Activated B cell treated with CpG ODN at 0.5 μM for 24 hours (primary cell): ENCODE measurements around the gene CYTH1. TPM values are rescaled to one million over a fixed set of nuclear protein-coding genes. Genes with fewer than 3 reads are reported as not detected.
A peak's percentile ranks its signal among the peaks of the same experiment; 100 is the strongest.

Source experiments
- ATAC-seq: fragments of 200-7000 bp; cut with Tn5 transposase; one replicate; pipeline ENCODE4 v1.10.0; 2021; ENCODE audit warnings: low read depth, mild to moderate bottlenecking, moderate library complexity
- CTCF ChIA-PET: fragments of 350-600 bp; sonication (Branson Sonifier 250); formaldehyde crosslinking; loops from one replicate; lab custom pipeline; 2021; ENCODE audit warnings: antibody characterized with exemption; lab: Charles Lee
- POLR2A ChIA-PET: fragments of 350-600 bp; sonication (Branson Sonifier 250); formaldehyde crosslinking; loops from one replicate; lab custom pipeline; 2021; ENCODE audit warnings: antibody characterized with exemption; lab: Charles Lee
- DNase-seq: peaks from one replicate; pipeline ENCODE4 v3.0.0; 2022
- H3K27ac Mint-ChIP-seq: one replicate; pipeline ENCODE4 v1.8.0; 2020; ENCODE audit warnings: mixed read lengths
- H3K27me3 Mint-ChIP-seq: one replicate; pipeline ENCODE4 v1.8.0; 2021; ENCODE audit warnings: mixed read lengths
- H3K36me3 Mint-ChIP-seq: one replicate; pipeline ENCODE4 v1.8.0; 2021; ENCODE audit warnings: low read depth, mixed read lengths
- H3K4me1 Mint-ChIP-seq: one replicate; pipeline ENCODE4 v1.8.0; 2021; ENCODE audit warnings: mixed read lengths
- H3K4me3 Mint-ChIP-seq: one replicate; pipeline ENCODE4 v1.8.0; 2020; ENCODE audit warnings: mild to moderate bottlenecking, mixed read lengths
- H3K9me3 Mint-ChIP-seq: one replicate; pipeline ENCODE4 v1.8.0; 2020; ENCODE audit warnings: mixed read lengths
- CTCF ChIP-seq: fragments of 200-600 bp; IDR thresholded peaks from one replicate; pipeline ENCODE4 v1.8.0; 2022; ENCODE audit warnings: antibody characterized with exemption, mild to moderate bottlenecking
- intact Hi-C: fragments of 100-400 bp; cut with micrococcal nuclease; formaldehyde crosslinking; loops from one replicate; pipeline ENCODE4 v1.15.1; 2024
- total RNA-seq: library from RNA; stranded (reverse); gene quantifications from 2 replicates; pipeline ENCODE4 v1.2.3, GENCODE V29; 2022

CYTH1 gene
- total RNA-seq, 1 donor from 2014 or later: 391 TPM

- H3K4me1 Mint-ChIP-seq: peaks cover 26% of the 10 kb centered on the region
- TF ChIP-seq CTCF: no peak
- DNase-seq (no peak), ATAC-seq (no peak)
- intact Hi-C loops: no loop called here
- peaks cover 60% of the 10 kb centered on the region for H3K36me3 Mint-ChIP-seq
- POLR2A ChIA-PET: no interaction called here
- CTCF ChIA-PET: no interaction called here
- H3K27ac Mint-ChIP-seq: peak overlapping the region; percentile 31
- no peaks in the 10 kb centered on the region for H3K27me3 Mint-ChIP-seq
- H3K9me3 Mint-ChIP-seq: no peaks in the 10 kb centered on the region
- H3K4me3 Mint-ChIP-seq: no peak overlapping the region
These were observed 113.2 kb downstream of the CYTH1 start for GRCh38 chr17:78668847-78669246.

- Mint-ChIP-seq H3K27me3 (no peaks in the 10 kb centered on the region), H3K4me3 (no peak overlapping the region), H3K36me3 (peaks cover 52% of the 10 kb centered on the region), H3K27ac (no peak overlapping the region), H3K9me3 (no peaks in the 10 kb centered on the region), H3K4me1 (peaks cover 26% of the 10 kb centered on the region)
- DNase-seq (no peak), ATAC-seq (no peak)
- TF ChIP-seq CTCF: no peak
- CTCF ChIA-PET: interaction anchor here (1.2 kb wide), 1 partner anchor 41 kb away, joined by 3 read pairs; no protein-coding TSS in a partner anchor
- intact Hi-C loops: no loop called here
- POLR2A ChIA-PET: no interaction called here
These were observed 114.1 kb downstream of the CYTH1 start for GRCh38 chr17:78667741-78668640.

- ATAC-seq (no peak), DNase-seq (no peak)
- peaks cover 26% of the 10 kb centered on the region for H3K4me1 Mint-ChIP-seq
- no peaks in the 10 kb centered on the region for H3K27me3 Mint-ChIP-seq
- ChIA-PET POLR2A (interaction anchor here (0.7 to 1.2 kb wide), 2 partner anchors 7 to 99 kb away, joined by 3 to 4 read pairs; no protein-coding TSS in a partner anchor), CTCF (interaction anchor here (1.2 kb wide), 1 partner anchor 42 kb away, joined by 3 read pairs; no protein-coding TSS in a partner anchor)
- H3K27ac Mint-ChIP-seq: peak overlapping the region; percentile 30
- H3K36me3 Mint-ChIP-seq: peaks cover 43% of the 10 kb centered on the region
- TF ChIP-seq CTCF: no peak
- no peak overlapping the region for H3K4me3 Mint-ChIP-seq
- intact Hi-C loops: no loop called here
- H3K9me3 Mint-ChIP-seq: no peaks in the 10 kb centered on the region
These were observed 115.0 kb downstream of the CYTH1 start for GRCh38 chr17:78667091-78667490.

GRCh38 chr17:78665952-78666920, 115.8 kb downstream of the CYTH1 start:
- Mint-ChIP-seq H3K9me3 (no peaks in the 10 kb centered on the region), H3K4me1 (peaks cover 26% of the 10 kb centered on the region), H3K4me3 (peak overlapping the region; percentile 24), H3K27me3 (no peaks in the 10 kb centered on the region), H3K36me3 (peaks cover 34% of the 10 kb centered on the region), H3K27ac (peak overlapping the region; percentile 46)
- POLR2A ChIA-PET: interaction anchor here (0.6 to 1.2 kb wide), 3 partner anchors 8 to 111 kb away, joined by 3 to 5 read pairs (median 4); no protein-coding TSS in a partner anchor
- DNase-seq (no peak), ATAC-seq (peak; percentile 33)
- CTCF ChIA-PET: interaction anchor here (1.6 kb wide), 1 partner anchor 42 kb away, joined by 4 read pairs; no protein-coding TSS in a partner anchor
- TF ChIP-seq CTCF: no peak
- intact Hi-C loops: no loop called here
